ENCODE results near the gene ZP3.
"Not testable (repeated sequence)": the region's sequence is repeated elsewhere in the genome, so short reads cannot be mapped to it uniquely, and the experiment has no call there.

GRCh38 chr7:76439120-76439888 lies 14.6 kb downstream of the ZP3 start:
- TF ChIP-seq CTCF (conservative IDR thresholded peaks at IDR 0.05; ENCODE audit: low read length); EZH2phosphoT487 (IDR thresholded peaks at IDR 0.05; ENCODE audit: borderline replicate concordance, low read depth, low read length): not testable (repeated sequence)

All from OCI-LY7 (cell line).